Epithelial cell of esophagus (primary cell): ENCODE results near the gene LIPC.

Source experiments
- DNase-seq: peaks from one replicate; pipeline ENCODE4 v3.0.0; 2010; ENCODE audit warnings: low read depth
- H3K4me3 ChIP-seq: 2 replicates; pipeline ENCODE4 v1.5.1; 2011; ENCODE audit warnings: mild to moderate bottlenecking, low read length, control low read depth
- TF ChIP-seq, protein P1 (sequence below): IDR thresholded peaks from 2 replicates; pipeline ENCODE4 v1.5.1; 2011; ENCODE audit warnings: low read depth, mild to moderate bottlenecking, low read length, control low read depth, inconsistent platforms; ENCODE audit not compliant: insufficient read depth; ENCODE audit errors: missing control alignments

Gene LIPC

DNA sequence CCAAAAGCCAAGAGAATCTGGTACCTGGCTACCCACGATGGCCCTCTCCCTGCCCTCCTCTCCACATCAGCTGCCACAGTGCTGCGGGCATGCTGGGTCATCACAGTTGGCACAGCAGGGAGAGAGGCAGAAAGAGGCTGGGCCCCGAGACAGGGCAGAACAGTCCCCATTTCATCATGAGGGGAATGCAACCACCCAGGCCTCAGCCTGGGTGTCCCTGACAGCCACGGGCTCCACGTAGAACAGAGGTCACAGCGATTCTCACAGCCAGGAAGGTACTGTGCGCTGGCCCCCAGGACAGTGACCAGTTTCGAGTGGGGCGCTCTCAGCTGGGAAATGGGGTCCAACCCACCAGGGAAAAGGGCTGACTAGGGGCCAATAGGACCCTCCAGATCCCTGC is 6.3 kb downstream of the LIPC start:
- H3K4me3 ChIP-seq, result no peak overlapping the region
- DNase-seq, result no peak
- TF ChIP-seq, protein P1, sequence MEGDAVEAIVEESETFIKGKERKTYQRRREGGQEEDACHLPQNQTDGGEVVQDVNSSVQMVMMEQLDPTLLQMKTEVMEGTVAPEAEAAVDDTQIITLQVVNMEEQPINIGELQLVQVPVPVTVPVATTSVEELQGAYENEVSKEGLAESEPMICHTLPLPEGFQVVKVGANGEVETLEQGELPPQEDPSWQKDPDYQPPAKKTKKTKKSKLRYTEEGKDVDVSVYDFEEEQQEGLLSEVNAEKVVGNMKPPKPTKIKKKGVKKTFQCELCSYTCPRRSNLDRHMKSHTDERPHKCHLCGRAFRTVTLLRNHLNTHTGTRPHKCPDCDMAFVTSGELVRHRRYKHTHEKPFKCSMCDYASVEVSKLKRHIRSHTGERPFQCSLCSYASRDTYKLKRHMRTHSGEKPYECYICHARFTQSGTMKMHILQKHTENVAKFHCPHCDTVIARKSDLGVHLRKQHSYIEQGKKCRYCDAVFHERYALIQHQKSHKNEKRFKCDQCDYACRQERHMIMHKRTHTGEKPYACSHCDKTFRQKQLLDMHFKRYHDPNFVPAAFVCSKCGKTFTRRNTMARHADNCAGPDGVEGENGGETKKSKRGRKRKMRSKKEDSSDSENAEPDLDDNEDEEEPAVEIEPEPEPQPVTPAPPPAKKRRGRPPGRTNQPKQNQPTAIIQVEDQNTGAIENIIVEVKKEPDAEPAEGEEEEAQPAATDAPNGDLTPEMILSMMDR, result no peak

DNA sequence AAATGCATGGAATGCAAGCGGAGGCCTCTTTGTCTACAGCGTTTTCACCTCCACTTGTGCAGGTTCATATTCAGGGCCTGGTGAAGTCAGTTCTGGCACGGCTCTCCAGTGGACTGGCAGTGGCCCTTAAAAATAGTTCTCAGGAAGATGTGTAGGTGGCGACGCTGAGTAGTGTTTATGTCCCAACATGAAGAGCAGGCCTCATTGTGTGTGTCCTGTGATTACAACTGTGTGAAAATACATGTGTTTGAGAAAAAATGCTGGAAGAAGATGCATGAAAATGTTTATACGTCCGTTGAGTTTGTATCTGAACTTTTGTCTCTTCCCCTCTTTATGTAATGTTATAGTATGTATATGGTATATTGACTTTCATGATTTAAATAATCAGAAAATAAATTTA is 7.2 kb downstream of the LIPC start:
- H3K4me3 ChIP-seq, result no peak overlapping the region
- TF ChIP-seq, protein P1, result peak; percentile 42
- DNase-seq, result peak; percentile 64

DNA sequence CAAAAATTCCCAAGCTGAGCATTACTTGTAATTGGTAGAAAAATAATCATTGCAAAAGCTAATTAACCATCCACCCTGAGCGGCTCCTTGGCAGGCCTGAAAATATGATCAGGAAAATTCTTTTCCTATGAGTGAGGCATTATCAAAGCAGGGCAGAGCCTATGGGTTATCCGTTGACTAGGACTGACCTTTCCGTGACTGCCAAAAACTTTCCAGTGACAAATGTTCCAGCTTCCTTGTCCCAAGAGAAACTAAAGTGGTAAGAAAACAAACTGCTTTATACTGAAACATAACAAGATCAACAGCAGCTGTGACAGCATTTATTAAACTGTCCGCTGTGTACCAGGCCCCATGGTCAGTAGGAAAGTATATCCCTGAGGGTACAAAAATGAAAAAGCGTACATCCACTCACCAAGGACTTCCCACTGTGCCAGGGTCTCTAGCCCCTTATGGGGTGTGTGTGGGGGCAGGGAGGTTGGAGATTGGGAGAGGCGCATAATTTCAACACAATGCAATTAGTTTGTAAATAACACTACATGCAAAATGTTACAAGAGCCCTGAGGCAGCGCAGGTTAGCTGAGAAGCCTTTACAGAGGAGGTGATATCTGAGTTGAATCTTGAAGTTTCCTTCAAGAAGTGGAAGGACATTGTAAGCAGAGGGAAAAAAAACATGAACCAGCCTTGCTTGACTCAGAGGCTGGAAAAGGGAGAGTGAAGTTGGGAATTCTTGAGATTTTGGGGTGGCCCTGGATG is 8.5 kb downstream of the LIPC start:
- DNase-seq, result peak; percentile 59
- no peak overlapping the region for H3K4me3 ChIP-seq
- TF ChIP-seq, protein P1, result no peak

DNA sequence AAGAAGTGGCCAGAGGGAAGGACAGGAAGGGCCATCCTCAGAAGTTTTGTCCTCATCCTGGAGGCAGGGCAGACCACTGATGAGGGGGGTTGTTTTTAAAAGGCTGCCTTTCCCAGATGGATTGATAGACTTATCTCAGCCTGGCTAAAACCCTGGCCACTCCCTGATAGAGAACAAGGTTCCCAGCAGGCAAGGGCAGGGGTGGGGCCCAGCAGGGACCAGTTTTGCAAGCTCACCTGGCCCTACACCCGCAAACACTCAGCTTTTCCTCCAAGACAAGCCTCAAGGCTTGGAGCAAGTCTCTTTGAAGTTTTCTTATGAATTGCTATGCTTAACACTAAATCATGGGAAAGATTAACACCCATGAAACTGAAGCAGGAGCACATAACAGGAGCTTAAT is 9.1 kb downstream of the LIPC start:
- TF ChIP-seq, protein P1, result no peak
- DNase-seq, result peak; percentile 90
- no peak overlapping the region for H3K4me3 ChIP-seq

DNA sequence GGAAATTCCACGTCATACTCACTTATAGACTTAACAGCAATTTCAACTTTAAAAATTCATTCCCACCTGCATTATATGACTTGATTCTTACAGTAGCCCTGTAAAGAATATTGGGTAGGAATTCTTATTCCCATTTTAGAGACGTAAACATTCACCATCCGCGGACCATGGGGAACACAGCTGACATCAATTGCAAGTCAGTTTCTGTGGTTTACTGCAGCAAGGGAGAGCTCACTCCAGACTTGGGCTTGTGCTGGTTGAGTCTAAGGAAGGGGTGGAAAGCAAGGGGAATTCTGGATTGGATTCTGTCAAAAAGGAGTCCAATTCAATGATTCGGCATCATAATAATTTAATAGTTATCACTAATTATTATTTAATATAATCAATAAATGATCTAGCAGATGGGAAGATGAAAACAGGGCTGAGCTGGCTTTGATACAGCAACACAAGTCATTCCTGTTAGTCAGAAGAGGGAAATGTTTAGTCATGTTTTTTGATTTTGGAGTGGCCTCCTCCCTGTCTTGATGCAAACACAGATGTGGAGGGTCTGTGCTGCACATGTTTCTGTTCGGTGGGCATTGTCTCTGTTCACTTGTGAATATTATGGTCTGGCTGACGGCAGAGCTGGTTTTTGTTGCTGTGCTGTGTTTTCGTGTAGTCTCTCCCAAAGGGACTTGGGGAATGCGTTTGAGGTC is 9.7 kb downstream of the LIPC start:
- TF ChIP-seq, protein P1, result no peak
- peak; percentile 82 for DNase-seq
- H3K4me3 ChIP-seq, result no peak overlapping the region

DNA sequence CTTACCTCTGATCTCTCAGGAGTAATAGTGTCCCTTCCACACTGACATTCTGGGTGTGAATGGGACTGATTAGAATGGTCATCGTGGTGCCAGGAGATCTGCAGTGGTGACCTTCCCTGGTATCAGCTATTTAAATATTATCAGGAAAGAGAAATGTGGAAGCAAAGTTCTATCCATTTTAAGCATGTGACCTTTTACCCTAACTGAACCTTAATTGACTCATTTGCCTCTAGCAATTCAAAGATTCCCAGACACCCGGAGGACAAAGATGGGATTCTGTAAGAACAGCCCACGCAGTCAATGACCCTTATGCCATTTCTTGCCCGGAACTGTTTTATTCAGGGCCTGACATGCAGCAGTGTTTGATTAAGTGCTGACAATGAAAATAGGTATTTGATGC is 10.3 kb downstream of the LIPC start:
- DNase-seq, result peak; percentile 89
- TF ChIP-seq, protein P1, result no peak
- no peak overlapping the region for H3K4me3 ChIP-seq

DNA sequence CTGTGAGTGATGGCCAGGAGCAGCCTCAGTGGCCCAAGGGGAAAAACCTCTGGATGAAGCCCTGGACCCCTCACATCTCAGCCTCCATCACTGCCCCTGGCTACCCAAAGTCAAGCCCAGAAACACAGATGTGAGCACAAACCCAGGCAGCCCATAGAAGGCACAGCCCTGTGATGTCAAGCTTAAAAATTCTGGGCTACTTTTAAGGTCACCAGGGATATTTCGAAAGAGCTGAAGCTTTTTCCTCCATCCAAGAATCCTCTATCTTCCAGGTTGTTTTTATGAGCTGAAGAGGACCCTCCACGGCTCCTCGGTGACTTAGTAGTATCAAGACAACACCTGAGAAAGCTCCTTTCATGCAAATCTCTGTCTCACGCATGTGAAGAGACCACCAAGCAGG is 11.5 kb downstream of the LIPC start:
- H3K4me3 ChIP-seq, result no peak overlapping the region
- no peak for DNase-seq
- TF ChIP-seq, protein P1, result no peak
